Subcutaneous adipose tissue (tissue), 4 donors: ENCODE data around the gene IGFN1. TPM values are rescaled to one million over a fixed set of nuclear protein-coding genes. Genes with fewer than 3 reads are reported as not detected.

Source experiments
- CTCF ChIP-seq: fragments of 450-650 bp; IDR thresholded peaks from one replicate; pipeline ENCODE4 v1.5.1; 2016; ENCODE audit warnings: low read depth, mild to moderate bottlenecking, control low read depth, antibody characterized with exemption, moderate library complexity
- total RNA-seq, 4 donors: library from RNA; depleted of rRNA; stranded (reverse); fragments of >200 nt; gene quantifications; one replicate each; pipeline ENCODE4 v1.1.0, GENCODE V29; 2016

Gene IGFN1
- total RNA-seq, 4 donors from 2014 or later: not detected

GRCh38 chr1:201269281-201269680, 78.7 kb downstream of the IGFN1 start:
- no peak for TF ChIP-seq CTCF

GRCh38 chr1:201269900-201270410, 79.3 kb downstream of the IGFN1 start:
- TF ChIP-seq CTCF: no peak

GRCh38 chr1:201270616-201271390, 80.2 kb downstream of the IGFN1 start:
- no peak for TF ChIP-seq CTCF

- TF ChIP-seq CTCF: no peak
Observed at GRCh38 chr1:201272799-201273198, 82.2 kb downstream of the IGFN1 start.

GRCh38 chr1:201274616-201275252, 84.1 kb downstream of the IGFN1 start:
- no peak for TF ChIP-seq CTCF

- no peak for TF ChIP-seq CTCF
Observed at GRCh38 chr1:201275253-201275666, 84.6 kb downstream of the IGFN1 start.

GRCh38 chr1:201276891-201277290, 86.3 kb downstream of the IGFN1 start:
- no peak for TF ChIP-seq CTCF
